Endothelial cell of umbilical vein (primary cell): ENCODE results near the gene CGNL1. TPM values are rescaled to one million over a fixed set of nuclear protein-coding genes. Genes with fewer than 3 reads are reported as not detected.

Experiments used
- BruUV-seq: library from RNA; stranded (reverse); fragments of 400-500 nt; replicated peaks from 2 replicates; lab custom pipeline; 2021; lab: Mats Ljungman, UMichigan
- CTCF ChIA-PET: fragments of 300-600, 350-600 bp; sonication (Branson Sonifier 250); formaldehyde crosslinking; loops from one replicate; lab custom pipeline; 2021; ENCODE audit warnings: antibody characterized with exemption, inconsistent platforms; lab: Charles Lee
- POLR2A ChIA-PET: fragments of 300-600, 350-600 bp; sonication (Branson Sonifier 250); formaldehyde crosslinking; loops from one replicate; lab custom pipeline; 2021; ENCODE audit warnings: antibody characterized with exemption, inconsistent platforms; lab: Charles Lee
- DNase-seq: peaks from one replicate; pipeline ENCODE4 v3.0.0-alpha.2; 2011; ENCODE audit warnings: low read depth, low spot score
- FAIRE-seq: peaks from 2 replicates; lab custom pipeline; 2011; peaks lifted over from hg19 to GRCh38; lab: Jason Lieb, UNC
- H2AFZ ChIP-seq: 2 replicates; pipeline ENCODE4 v1.6.0; 2012; ENCODE audit warnings: low read depth, low read length, control low read depth, inconsistent platforms
- H3K27ac ChIP-seq: 2 replicates; pipeline ENCODE4 v1.5.1; 2011; ENCODE audit warnings: low read depth, mild to moderate bottlenecking, control low read depth, low read length, moderate library complexity; ENCODE audit not compliant: insufficient read depth
- H3K27me3 ChIP-seq, 2 experiments: 2 replicates each; pipeline versions ENCODE4 v1.6.0 to v1.6.1; 2011; ENCODE audit warnings: low read length in 2 of 2, mixed read lengths in 1 of 2; ENCODE audit not compliant: control insufficient read depth in 2 of 2, insufficient read depth in 2 of 2
- H3K36me3 ChIP-seq, 2 experiments: 2 replicates in 1 of 2; 3 replicates in 1 of 2; pipeline ENCODE4 v1.5.1; 2011; ENCODE audit warnings: low read length in 2 of 2, mild to moderate bottlenecking in 1 of 2, moderate library complexity in 1 of 2; ENCODE audit not compliant: control insufficient read depth in 2 of 2, insufficient read depth in 2 of 2; ENCODE audit errors: extremely low read depth in 1 of 2
- H3K4me1 ChIP-seq: 3 replicates; pipeline ENCODE4 v1.5.1; 2011; ENCODE audit warnings: mild to moderate bottlenecking, low read length; ENCODE audit not compliant: control insufficient read depth, insufficient read depth; ENCODE audit errors: extremely low read depth
- H3K4me2 ChIP-seq: 2 replicates; pipeline ENCODE4 v1.6.1; 2011; ENCODE audit warnings: low read length, control low read depth, mixed read lengths; ENCODE audit not compliant: insufficient read depth
- H3K4me3 ChIP-seq, 3 experiments: fragments of 200-600 bp in 1 of 3; sonication (generic), shearing (Covaris generic) in 1 of 3; replicated peaks in 1 of 3; 2 replicates each; pipeline ENCODE4 v1.5.1; 2011 to 2016; ENCODE audit warnings: control low read depth in 3 of 3, low read length in 3 of 3, mild to moderate bottlenecking in 2 of 3, inconsistent platforms in 1 of 3, low read depth in 1 of 3, moderate library complexity in 1 of 3; ENCODE audit not compliant: insufficient read depth in 1 of 3
- H3K79me2 ChIP-seq: 2 replicates; pipeline ENCODE4 v1.6.0; 2012; ENCODE audit warnings: low read length, inconsistent platforms; ENCODE audit not compliant: control insufficient read depth, insufficient read depth
- H3K9ac ChIP-seq: replicated peaks from 2 replicates; pipeline ENCODE3; 2011; ENCODE audit warnings: low read length, control low read depth; ENCODE audit not compliant: insufficient read depth; ENCODE audit errors: extremely low read depth
- H3K9me1 ChIP-seq: replicated peaks from 3 replicates; pipeline ENCODE4 v1.6.0; 2011; ENCODE audit warnings: mild to moderate bottlenecking, low read length; ENCODE audit not compliant: control insufficient read depth, insufficient read depth; ENCODE audit errors: extremely low read depth
- H3K9me3 ChIP-seq: replicated peaks from 2 replicates; pipeline ENCODE4 v1.5.1; 2012; ENCODE audit warnings: low read length, inconsistent platforms; ENCODE audit not compliant: control insufficient read depth, insufficient read depth
- H4K20me1 ChIP-seq: replicated peaks from 2 replicates; pipeline ENCODE3; 2011; ENCODE audit warnings: mild to moderate bottlenecking, low read length; ENCODE audit not compliant: control insufficient read depth, insufficient read depth; ENCODE audit errors: extremely low read depth
- CTCF ChIP-seq, 2 donors: IDR thresholded peaks; 1 replicate in 1 of 2; 2 replicates in 1 of 2; pipeline ENCODE4 v1.5.1; 2011; ENCODE audit warnings: low read length in 2 of 2, mild to moderate bottlenecking in 2 of 2, moderate library complexity in 2 of 2, control low read depth in 1 of 2, inconsistent platforms in 1 of 2, low read depth in 1 of 2; ENCODE audit not compliant: insufficient read depth in 1 of 2; ENCODE audit errors: extremely low read depth in 1 of 2
- EZH2 ChIP-seq: IDR thresholded peaks from 2 replicates; pipeline ENCODE4 v1.6.1; 2012; ENCODE audit warnings: borderline replicate concordance, low read depth, mild to moderate bottlenecking, moderate library complexity, low read length, inconsistent platforms; ENCODE audit not compliant: severe bottlenecking
- FOS ChIP-seq: IDR thresholded peaks from 2 replicates; pipeline ENCODE4 v1.6.1; 2011; ENCODE audit warnings: mild to moderate bottlenecking, low read length, moderate library complexity, borderline replicate concordance; ENCODE audit not compliant: insufficient read depth
- GATA2 ChIP-seq: IDR thresholded peaks from 2 replicates; pipeline ENCODE4 v1.7.0; 2011; ENCODE audit warnings: low read depth, mild to moderate bottlenecking, moderate library complexity, mixed read lengths, low read length; ENCODE audit not compliant: insufficient read length, insufficient read depth
- JUN ChIP-seq: IDR thresholded peaks from 2 replicates; pipeline ENCODE4 v1.6.1; 2011; ENCODE audit warnings: borderline replicate concordance, low read depth; ENCODE audit not compliant: insufficient read length, insufficient read depth
- MYC ChIP-seq: IDR thresholded peaks from one replicate; pipeline ENCODE4 v1.6.1; 2011; ENCODE audit warnings: mild to moderate bottlenecking, low read depth, low read length
- POLR2A ChIP-seq: IDR thresholded peaks from 2 replicates; pipeline ENCODE4 v1.6.1; 2012; ENCODE audit warnings: low read depth, mild to moderate bottlenecking, control low read depth, low read length
- POLR2AphosphoS5 ChIP-seq: IDR thresholded peaks from 2 replicates; pipeline ENCODE4 v1.6.1; 2012; ENCODE audit warnings: low read depth, mild to moderate bottlenecking, control low read depth, low read length, moderate library complexity; ENCODE audit not compliant: insufficient read depth
- dilution Hi-C: fragments of 300-500 bp; cut with MboI; formaldehyde crosslinking; loops from one replicate; pipeline ENCODE4 v1.15.0; 2019; ENCODE audit warnings: low sequenced_read_pairs; ENCODE audit not compliant: extremely low pct_ligation_motif_present
- intact Hi-C: fragments of 100-400 bp; cut with micrococcal nuclease; formaldehyde crosslinking; loops from one replicate; pipeline ENCODE4 v1.10.0; 2022
- polyA plus RNA-seq, 4 experiments: library from polyadenylated mRNA; depleted of rRNA in 3 of 4; stranded (reverse) in 3 of 4; unstranded in 1 of 4; fragments of >200 nt; gene quantifications; 2 replicates each; pipeline versions ENCODE4 v1.2.1 to v1.2.3, GENCODE V29; 2011 to 2012; ENCODE audit warnings: missing spikeins in 1 of 4
- total RNA-seq: library from RNA; stranded (reverse); gene quantifications from 2 replicates; pipeline ENCODE4 v1.2.3, GENCODE V29; 2021
- TF ChIP-seq, protein P1 (sequence below): IDR thresholded peaks from 2 replicates; pipeline ENCODE4 v1.6.1; 2011; ENCODE audit not compliant: insufficient read depth, insufficient read length

Gene CGNL1
- total and polyA plus RNA-seq, 2 donors (not counting 3 experiments of a cell fraction or from before 2014, with no cell fraction given): 6.9 to 27.1 TPM

DNA sequence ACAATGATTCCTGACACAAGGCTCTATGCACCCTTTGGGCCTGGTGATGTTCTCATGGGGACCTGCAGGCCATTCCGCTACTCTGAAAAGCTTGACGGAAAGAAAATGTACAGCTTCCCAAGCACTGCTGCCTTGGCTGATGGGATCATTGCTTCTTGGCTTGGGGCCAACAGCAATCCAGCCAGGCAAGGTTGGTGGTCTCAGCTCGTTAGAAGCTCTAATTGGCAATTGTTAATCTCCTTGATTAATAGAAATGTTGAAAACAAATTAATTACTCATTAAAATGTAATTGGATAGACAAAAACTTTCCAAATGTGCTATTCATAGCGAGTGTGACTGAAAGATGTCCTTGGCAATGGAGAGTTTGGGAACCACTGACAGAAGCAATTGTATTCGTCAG is 199.1 kb downstream of the CGNL1 start:
- CTCF ChIA-PET: no interaction called here
- H3K36me3 ChIP-seq: no peaks in the 10 kb centered on the region
- no peak overlapping the region for H3K4me3 ChIP-seq
- H3K9ac ChIP-seq: no peak overlapping the region
- H3K4me2 ChIP-seq: no peak overlapping the region
- intact Hi-C loops (loop anchor here (5.0 kb wide), 1 partner anchor 132 kb away; the partner anchor contains the start of gene POLR2M), dilution Hi-C loops (no loop called here)
- POLR2A ChIA-PET: no interaction called here
- no peaks in the 10 kb centered on the region for H3K79me2 ChIP-seq
- no peak overlapping the region for H3K27ac ChIP-seq
- BruUV-seq: no TSS peak
- no peak for DNase-seq
- no peak overlapping the region for H2AFZ ChIP-seq
- H3K9me1 ChIP-seq: no peaks in the 10 kb centered on the region
- peaks cover 30% of the 10 kb centered on the region for H3K4me1 ChIP-seq
- FAIRE-seq: no peak
- TF ChIP-seq POLR2A: no peak
- TF ChIP-seq FOS: no peak
- no peak for TF ChIP-seq GATA2
- no peak for TF ChIP-seq EZH2
- TF ChIP-seq POLR2AphosphoS5: no peak
- TF ChIP-seq CTCF (IDR thresholded peaks at IDR 0.05; ENCODE audit: extremely low read depth in 1 of 2, insufficient read depth in 1 of 2, low read depth in 1 of 2, low read length in 2 of 2): no peak
- TF ChIP-seq JUN: no peak
- TF ChIP-seq, protein P1, sequence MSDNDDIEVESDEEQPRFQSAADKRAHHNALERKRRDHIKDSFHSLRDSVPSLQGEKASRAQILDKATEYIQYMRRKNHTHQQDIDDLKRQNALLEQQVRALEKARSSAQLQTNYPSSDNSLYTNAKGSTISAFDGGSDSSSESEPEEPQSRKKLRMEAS: no peak
- no peak for TF ChIP-seq MYC
- no peaks in the 10 kb centered on the region for H3K27me3 ChIP-seq
- no peaks in the 10 kb centered on the region for H4K20me1 ChIP-seq
- no peaks in the 10 kb centered on the region for H3K9me3 ChIP-seq
